Body of pancreas (tissue), 4 donors: Measurements from ENCODE around the gene DDX20.

Experiments
- CTCF ChIP-seq, 7 experiments: fragments of 450-650 bp in 4 of 7; fragments of 200-600 bp in 3 of 7; sonication (generic) in 3 of 7; IDR thresholded peaks; one replicate each; pipeline ENCODE4 v1.5.1; 2016 to 2019; ENCODE audit warnings: antibody characterized with exemption in 7 of 7
- POLR2A ChIP-seq, 3 donors: fragments of 450-650 bp; IDR thresholded peaks; one replicate each; pipeline ENCODE4 v1.6.1; 2016; ENCODE audit warnings: antibody characterized with exemption in 3 of 3, mild to moderate bottlenecking in 2 of 3

DNA sequence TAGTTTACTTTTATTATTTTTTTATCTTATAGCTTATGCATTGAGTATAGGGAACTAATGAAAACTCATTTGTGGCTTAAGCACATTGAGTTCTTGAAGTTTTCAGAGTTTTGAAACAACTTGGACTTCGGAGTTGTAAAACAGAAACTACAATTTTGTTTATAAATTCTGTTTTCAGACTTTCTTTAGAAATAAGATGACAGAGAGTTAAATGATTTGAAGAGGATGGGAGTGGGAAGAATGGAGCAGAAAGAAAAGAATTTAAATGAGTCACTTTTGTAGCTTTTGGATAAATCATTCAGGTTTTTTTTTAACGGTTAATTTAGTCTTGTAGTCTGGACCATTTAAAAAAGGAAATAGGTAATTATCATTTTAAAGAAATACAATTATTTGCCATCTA lies 48.8 kb upstream of the DDX20 start:
- TF ChIP-seq CTCF (IDR thresholded peaks at IDR 0.05) (no peak), POLR2A (IDR thresholded peaks at IDR 0.05) (no peak)
